ENCODE measurements around the gene GJB1. TPM values are rescaled to one million over a fixed set of nuclear protein-coding genes. Genes with fewer than 3 reads are reported as not detected.

Gene GJB1
- total and polyA plus RNA-seq, 2 of the 4 experiments (the other 2 are of a cell fraction), result not detected

DNA sequence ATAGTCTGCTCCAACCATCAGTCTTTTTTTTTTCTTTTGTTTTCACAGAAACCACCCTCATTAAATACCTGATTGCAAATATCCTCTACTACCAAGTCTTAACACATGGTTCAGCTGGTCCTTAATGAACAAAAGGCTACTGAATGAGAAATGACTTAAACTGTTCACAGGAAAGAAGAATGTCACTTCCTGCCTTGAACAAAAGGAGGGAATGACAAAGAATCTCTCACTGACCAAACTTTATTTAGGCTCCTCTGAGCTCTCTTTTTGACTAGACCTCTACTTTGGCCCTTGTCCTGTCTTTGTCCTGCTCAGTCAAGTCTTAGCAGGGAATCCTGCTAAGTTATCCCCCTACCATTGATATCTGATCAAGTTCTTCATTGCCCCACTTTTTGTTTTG, 31.8 kb upstream of the GJB1 start:
- BruUV-seq (replicated peaks), result no TSS peak
- no peaks in the 10 kb centered on the region for H3K9me3 ChIP-seq (ENCODE audit: control insufficient read depth, insufficient read depth, low read length)
- H2AFZ ChIP-seq (replicated peaks; ENCODE audit: low read length, poor library complexity), result no peak overlapping the region
- no peak overlapping the region for H3K56ac ChIP-seq (ENCODE audit: extremely low read depth, insufficient read depth, low read length)
- no peak overlapping the region for H2BK15ac ChIP-seq (ENCODE audit: low read depth, low read length)
- no peak overlapping the region for H3K4ac ChIP-seq (ENCODE audit: low read depth, low read length)
- H3K27me3 ChIP-seq (ENCODE audit: control insufficient read depth, insufficient read depth, low read length), result no peaks in the 10 kb centered on the region; the same call in none of the 2 replicates
- no peak overlapping the region for H4K91ac ChIP-seq (ENCODE audit: insufficient read depth, low read depth, low read length)
- no peak overlapping the region for H2AK9ac ChIP-seq (replicated peaks; ENCODE audit: low read depth, low read length, poor library complexity)
- H3K36me3 ChIP-seq (ENCODE audit: control insufficient read depth, insufficient read depth, low read length), result no peaks in the 10 kb centered on the region
- no peak for ATAC-seq (ENCODE audit: low read depth)
- H3K14ac ChIP-seq (replicated peaks; ENCODE audit: low read depth, low read length), result no peak overlapping the region
- H3K9me1 ChIP-seq (ENCODE audit: insufficient read depth, low read length), result no peaks in the 10 kb centered on the region
- CTCF ChIA-PET, result no interaction called here
- no peak for DNase-seq
- dilution Hi-C loops (cut with HindIII; ENCODE audit: low sequenced_read_pairs, unreplicated experiment), result no loop called here
- no peaks in the 10 kb centered on the region for H3K79me1 ChIP-seq (ENCODE audit: low read depth in 1 of 2, low read length in 2 of 2)
- H3K4me2 ChIP-seq (ENCODE audit: low read depth, low read length), result no peak overlapping the region
- in situ Hi-C loops (cut with MboI; ENCODE audit: low sequenced_read_pairs), result no loop called here
- H4K8ac ChIP-seq (ENCODE audit: low read depth in 2 of 2, low read length in 2 of 2), result no peak overlapping the region
- no peak overlapping the region for H3K18ac ChIP-seq (ENCODE audit: low read depth, low read length)
- no peak overlapping the region for H3K9ac ChIP-seq (ENCODE audit: low read depth, low read length)
- H3K4me1 ChIP-seq (ENCODE audit: control insufficient read depth, insufficient read depth, low read length), result no peaks in the 10 kb centered on the region
- no peak overlapping the region for H3K23ac ChIP-seq (ENCODE audit: low read depth, low read length)
- POLR2A ChIA-PET (ENCODE audit: unreplicated experiment), result interaction anchor here (0.6 to 1.1 kb wide), 2 partner anchors 9 to 10 kb away, joined by 3 to 8 read pairs; no protein-coding TSS in a partner anchor
- no peak overlapping the region for H2AK5ac ChIP-seq (ENCODE audit: low read depth, low read length)
- no peak overlapping the region for H4K5ac ChIP-seq (ENCODE audit: low read depth, low read length)
- no peak overlapping the region for H3K27ac ChIP-seq (ENCODE audit: insufficient read depth, low read length)
- TF ChIP-seq RFX5 (IDR thresholded peaks at IDR 0.05; ENCODE audit: low read depth, low read length) (no peak), BHLHE40 (IDR thresholded peaks at IDR 0.05; ENCODE audit: low read depth, low read length) (no peak), SMC3 (IDR thresholded peaks at IDR 0.05; ENCODE audit: low read depth, low read length) (no peak)
- intact Hi-C loops (cut with micrococcal nuclease), result no loop called here
- no peaks in the 10 kb centered on the region for H4K20me1 ChIP-seq (ENCODE audit: insufficient read depth, low read length)
- H2BK20ac ChIP-seq (ENCODE audit: low read depth, low read length), result no peak overlapping the region
- H2BK120ac ChIP-seq (ENCODE audit: low read depth, low read length), result no peak overlapping the region
- no peak overlapping the region for H3K4me3 ChIP-seq (ENCODE audit: insufficient read depth, low read depth, low read length)
- H2BK5ac ChIP-seq (ENCODE audit: low read depth, low read length, poor library complexity, severe bottlenecking), result no peak overlapping the region

Measured in IMR-90 (cell line).